SK-N-SH (cell line): Measurements from ENCODE around the gene TOX2. TPM values are rescaled to one million over a fixed set of nuclear protein-coding genes. Genes with fewer than 3 reads are reported as not detected.

Experiments used
- CTCF ChIA-PET: fragments of 300-600, 350-600 bp; formaldehyde crosslinking; extraction: SDS; loops from one replicate; lab custom pipeline; 2021; lab: Yijun Ruan, JAX
- POLR2A ChIA-PET: fragments of 350-600 bp; sonication (Branson Sonifier 250); formaldehyde crosslinking; extraction: SDS; loops from one replicate; lab custom pipeline; 2020; ENCODE audit warnings: antibody characterized with exemption, inconsistent platforms; lab: Yijun Ruan, JAX
- DNase-seq: peaks from one replicate; pipeline ENCODE4 v3.0.0; 2012
- H2AFZ ChIP-seq: fragments of 200-600 bp; sonication (generic); 2 replicates; pipeline ENCODE4 v1.8.1; 2016; ENCODE audit warnings: antibody characterized with exemption, mild to moderate bottlenecking, low read depth
- H3F3A ChIP-seq: fragments of 200-600 bp; sonication (generic); replicated peaks from 2 replicates; pipeline ENCODE3; 2016; ENCODE audit warnings: antibody characterized with exemption, mild to moderate bottlenecking; ENCODE audit not compliant: insufficient read depth
- H3K27ac ChIP-seq, 2 experiments: fragments of 200-500 bp in 1 of 2; fragments of 200-600 bp in 1 of 2; sonication (Bioruptor generic) in 1 of 2; sonication (generic), shearing (Covaris generic) in 1 of 2; 2 replicates each; pipeline versions ENCODE4 v1.5.1 to v1.6.1; 2014 to 2016; ENCODE audit warnings: low read depth in 2 of 2, inconsistent platforms in 1 of 2, low read length in 1 of 2, mild to moderate bottlenecking in 1 of 2, mixed read lengths in 1 of 2
- H3K27me3 ChIP-seq: fragments of 200-600 bp; sonication (generic), shearing (Covaris generic); 2 replicates; pipeline ENCODE4 v1.6.1; 2016; ENCODE audit warnings: mixed run types; ENCODE audit not compliant: insufficient read depth
- H3K36me3 ChIP-seq, 2 experiments: fragments of 200-500 bp in 1 of 2; fragments of 200-600 bp in 1 of 2; sonication (Bioruptor generic) in 1 of 2; sonication (generic) in 1 of 2; replicated peaks in 1 of 2; 2 replicates each; pipeline versions ENCODE3 to v1.5.1; 2014 to 2016; ENCODE audit warnings: low read length in 1 of 2, mild to moderate bottlenecking in 1 of 2; ENCODE audit not compliant: insufficient read depth in 2 of 2, control insufficient read depth in 1 of 2
- H3K4me1 ChIP-seq, 2 experiments: fragments of 200-500 bp in 1 of 2; fragments of 200-600 bp in 1 of 2; sonication (Bioruptor generic) in 1 of 2; sonication (generic), shearing (Covaris generic) in 1 of 2; 2 replicates each; pipeline versions ENCODE4 v1.5.1 to v1.6.1; 2014 to 2016; ENCODE audit warnings: low read depth in 1 of 2, low read length in 1 of 2, mixed run types in 1 of 2; ENCODE audit not compliant: insufficient read depth in 2 of 2, control insufficient read depth in 1 of 2
- H3K4me2 ChIP-seq: fragments of 200-600 bp; sonication (generic), shearing (Covaris generic); 2 replicates; pipeline ENCODE4 v1.6.1; 2017; ENCODE audit warnings: mixed run types
- H3K4me3 ChIP-seq, 2 experiments: fragments of 200-500 bp in 1 of 2; fragments of 200-600 bp in 1 of 2; sonication (Bioruptor generic) in 1 of 2; sonication (generic), shearing (Covaris generic) in 1 of 2; 2 replicates each; pipeline versions ENCODE4 v1.5.1 to v1.8.1; 2014 to 2016; ENCODE audit warnings: low read depth in 2 of 2, inconsistent platforms in 1 of 2, low read length in 1 of 2, mild to moderate bottlenecking in 1 of 2, mixed read lengths in 1 of 2, moderate library complexity in 1 of 2
- H3K79me2 ChIP-seq: fragments of 200-600 bp; sonication (generic); 2 replicates; pipeline ENCODE4 v1.8.1; 2017; ENCODE audit warnings: mild to moderate bottlenecking; ENCODE audit not compliant: insufficient read depth
- H3K9ac ChIP-seq: fragments of 200-600 bp; sonication (generic); 2 replicates; pipeline ENCODE4 v1.6.1; 2017; ENCODE audit warnings: mixed run types
- H3K9me2 ChIP-seq: fragments of 200-600 bp; sonication (generic); 2 replicates; pipeline ENCODE4 v1.6.1; 2017; ENCODE audit warnings: mixed run types
- H3K9me3 ChIP-seq: fragments of 200-600 bp; sonication (generic); 2 replicates; pipeline ENCODE4 v1.6.1; 2017; ENCODE audit warnings: mixed run types, mild to moderate bottlenecking, moderate library complexity
- H4K20me1 ChIP-seq: fragments of 200-600 bp; sonication (generic); 2 replicates; pipeline ENCODE4 v1.6.1; 2017; ENCODE audit warnings: mild to moderate bottlenecking, mixed run types; ENCODE audit not compliant: insufficient read depth
- CHD2 ChIP-seq: fragments of 150-350 bp; IDR thresholded peaks from 2 replicates; pipeline ENCODE4 v1.6.1; 2018; ENCODE audit warnings: low read length; ENCODE audit not compliant: partially characterized antibody
- CTCF ChIP-seq: fragments of 200-600 bp; sonication (generic); IDR thresholded peaks from 2 replicates; pipeline ENCODE4 v1.6.1; 2017; ENCODE audit warnings: antibody characterized with exemption, mild to moderate bottlenecking, moderate library complexity
- FOXM1 ChIP-seq: IDR thresholded peaks from 2 replicates; pipeline ENCODE4 v1.4.0; 2012; ENCODE audit warnings: low read depth, mild to moderate bottlenecking
- JUND ChIP-seq: IDR thresholded peaks from 2 replicates; pipeline ENCODE4 v1.4.0; 2012
- NFIC ChIP-seq: IDR thresholded peaks from 2 replicates; pipeline ENCODE4 v1.4.0; 2012; ENCODE audit warnings: borderline replicate concordance
- RAD21 ChIP-seq: IDR thresholded peaks from 2 replicates; pipeline ENCODE4 v1.6.1; 2012; ENCODE audit warnings: mild to moderate bottlenecking, low read length
- RCOR1 ChIP-seq: fragments of 150-350 bp; IDR thresholded peaks from 2 replicates; pipeline ENCODE4 v1.6.1; 2017; ENCODE audit warnings: antibody characterized with exemption, low read length
- RFX5 ChIP-seq: IDR thresholded peaks from 2 replicates; pipeline ENCODE4 v1.6.1; 2012; ENCODE audit warnings: mild to moderate bottlenecking, improper control_type of control experiment, low read length
- RXRA ChIP-seq: IDR thresholded peaks from 2 replicates; pipeline ENCODE4 v1.4.0; 2012; ENCODE audit warnings: low read depth, mild to moderate bottlenecking, borderline replicate concordance
- TCF12 ChIP-seq: IDR thresholded peaks from 2 replicates; pipeline ENCODE4 v1.4.0; 2012
- TEAD4 ChIP-seq: IDR thresholded peaks from 2 replicates; pipeline ENCODE4 v1.4.0; 2012; ENCODE audit warnings: mild to moderate bottlenecking, borderline replicate concordance; ENCODE audit not compliant: insufficient read depth
- USF2 ChIP-seq: fragments of 150-350 bp; IDR thresholded peaks from 2 replicates; pipeline ENCODE4 v1.6.1; 2017; ENCODE audit warnings: antibody characterized with exemption, low read length, low read depth, borderline replicate concordance
- YY1 ChIP-seq: IDR thresholded peaks from 2 replicates; pipeline ENCODE4 v1.4.0; 2012; ENCODE audit warnings: low read depth, mild to moderate bottlenecking
- ZBTB33 ChIP-seq: IDR thresholded peaks from 2 replicates; pipeline ENCODE4 v1.4.0; 2012; ENCODE audit warnings: low read depth, borderline replicate concordance
- WGBS: methylation state at CpG from one replicate; pipeline ENCODE4 v1.1.6; 2017; ENCODE audit warnings: low lambda C conversion rate; 5-methylcytosine and 5-hydroxymethylcytosine counted together
- polyA plus RNA-seq, 3 experiments: library from polyadenylated mRNA; depleted of rRNA; stranded (reverse); fragments of >200 nt; gene quantifications; 2 replicates each; pipeline ENCODE4 v1.2.3, GENCODE V29; 2012

Gene TOX2
- polyA plus RNA-seq, 1 of the 3 experiments (the other 2 are of a cell fraction), result 15.4 TPM

DNA sequence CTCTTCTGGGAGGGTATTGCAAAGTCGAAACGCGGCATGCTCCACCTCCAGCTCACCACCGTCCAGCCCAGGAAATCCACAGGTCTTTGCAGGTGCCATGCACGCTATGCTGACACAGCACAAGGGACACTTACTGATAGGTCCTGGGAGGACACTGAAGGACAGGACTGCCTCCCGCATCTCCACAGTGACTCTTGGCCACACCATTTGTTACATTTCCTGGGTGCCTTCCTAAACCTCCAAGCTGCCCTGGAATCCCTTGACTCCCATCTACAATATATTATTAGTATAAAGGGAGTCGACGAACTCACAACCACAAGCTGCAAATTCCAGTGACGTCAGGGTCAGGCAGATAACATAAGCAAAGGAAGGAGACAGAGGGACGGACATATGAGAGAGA lies 165.4 kb downstream of the TOX2 start:
- H3K27me3 ChIP-seq, result no peaks in the 10 kb centered on the region
- no peaks in the 10 kb centered on the region for H3K9me2 ChIP-seq
- H3K9ac ChIP-seq, result no peak overlapping the region
- 88% methylated on average over 10 of the region's 10 CpGs for WGBS
- no peaks in the 10 kb centered on the region for H3F3A ChIP-seq
- H3K4me3 ChIP-seq, result no peak overlapping the region
- H3K9me3 ChIP-seq, result no peaks in the 10 kb centered on the region
- CTCF ChIA-PET, result interaction anchor here (0.6 to 7.6 kb wide), 45 partner anchors 10 to 628 kb away, joined by 3 to 134 read pairs (median 4); partner anchors contain the start of gene MYBL2
- H3K79me2 ChIP-seq, result no peaks in the 10 kb centered on the region
- no peaks in the 10 kb centered on the region for H4K20me1 ChIP-seq
- peak overlapping the region in 1 of 2 experiments; percentile 30; a peak in 1 of 4 replicates for H3K27ac ChIP-seq
- no peaks in the 10 kb centered on the region for H3K36me3 ChIP-seq
- no peak overlapping the region for H3K4me2 ChIP-seq
- TF ChIP-seq FOXM1 (no peak), ZBTB33 (no peak), JUND (no peak), RAD21 (no peak), RFX5 (no peak), USF2 (no peak), CTCF (no peak), NFIC (no peak), TCF12 (no peak), YY1 (no peak), RXRA (no peak), TEAD4 (no peak), CHD2 (no peak), RCOR1 (no peak)
- TF ChIP-seq, all 33 proteins: peak for 0
- POLR2A ChIA-PET, result interaction anchor here (0.8 kb wide), 1 partner anchor 68 kb away, joined by 3 read pairs; no protein-coding TSS in a partner anchor
- no peak for DNase-seq
- Histone ChIP-seq H3K4me1 (peaks cover 7 to 24% of the 10 kb centered on the region in 2 experiments; a peak in 3 of 4 replicates), H2AFZ (no peak overlapping the region)
